ENCODE results near the gene FREM2. TPM values are rescaled to one million over a fixed set of nuclear protein-coding genes. Genes with fewer than 3 reads are reported as not detected.

FREM2 gene
- total RNA-seq, 4 donors from 2014 or later = 0.72 to 3.1 (median 1.5) TPM

GRCh38 chr13:38671980-38672379 is 14.9 kb upstream of the FREM2 start:
- Histone ChIP-seq H3K27ac (no peak overlapping the region), H3K9me3 (no peaks in the 10 kb centered on the region), H3K4me1 (no peaks in the 10 kb centered on the region), H3K27me3 (peaks cover 3% of the 10 kb centered on the region), H3K36me3 (no peaks in the 10 kb centered on the region), H3K4me3 (no peak overlapping the region)
- TF ChIP-seq EP300 (IDR thresholded peaks at IDR 0.05) (no peak), POLR2AphosphoS5 (IDR thresholded peaks at IDR 0.05) (no peak), CTCF (IDR thresholded peaks at IDR 0.05) (no peak), POLR2A (IDR thresholded peaks at IDR 0.05) (no peak)
- no peak for DNase-seq (ENCODE audit: low spot score in 2 of 2)
- 71% methylated on average over 2 of the region's 2 CpGs for WGBS

- Histone ChIP-seq H3K4me1 (no peaks in the 10 kb centered on the region), H3K4me3 (no peak overlapping the region), H3K27ac (no peak overlapping the region), H3K36me3 (no peaks in the 10 kb centered on the region), H3K9me3 (no peaks in the 10 kb centered on the region), H3K27me3 (peaks cover 3% of the 10 kb centered on the region)
- DNase-seq (ENCODE audit: low spot score in 2 of 2) = no peak
- 65% methylated on average over 4 of the region's 4 CpGs for WGBS
- TF ChIP-seq EP300 (IDR thresholded peaks at IDR 0.05) (no peak), POLR2A (IDR thresholded peaks at IDR 0.05) (no peak), POLR2AphosphoS5 (IDR thresholded peaks at IDR 0.05) (no peak), CTCF (IDR thresholded peaks at IDR 0.05) (no peak)
Measured at GRCh38 chr13:38674208-38674607, 12.7 kb upstream of the FREM2 start.

- H3K4me1 ChIP-seq = peaks cover 2% of the 10 kb centered on the region
- no peak for DNase-seq (ENCODE audit: low spot score in 2 of 2)
- TF ChIP-seq EP300 (IDR thresholded peaks at IDR 0.05) (no peak), CTCF (IDR thresholded peaks at IDR 0.05) (no peak), POLR2AphosphoS5 (IDR thresholded peaks at IDR 0.05) (no peak), POLR2A (IDR thresholded peaks at IDR 0.05) (no peak)
- no peaks in the 10 kb centered on the region for H3K36me3 ChIP-seq
- H3K4me3 ChIP-seq = no peak overlapping the region
- H3K27me3 ChIP-seq = peaks cover 8% of the 10 kb centered on the region
- WGBS = 87% methylated on average over 1 of the region's 1 CpG
- H3K9me3 ChIP-seq = no peaks in the 10 kb centered on the region
- H3K27ac ChIP-seq = no peak overlapping the region
Measured at GRCh38 chr13:38680912-38681311, 6.0 kb upstream of the FREM2 start.

DNA sequence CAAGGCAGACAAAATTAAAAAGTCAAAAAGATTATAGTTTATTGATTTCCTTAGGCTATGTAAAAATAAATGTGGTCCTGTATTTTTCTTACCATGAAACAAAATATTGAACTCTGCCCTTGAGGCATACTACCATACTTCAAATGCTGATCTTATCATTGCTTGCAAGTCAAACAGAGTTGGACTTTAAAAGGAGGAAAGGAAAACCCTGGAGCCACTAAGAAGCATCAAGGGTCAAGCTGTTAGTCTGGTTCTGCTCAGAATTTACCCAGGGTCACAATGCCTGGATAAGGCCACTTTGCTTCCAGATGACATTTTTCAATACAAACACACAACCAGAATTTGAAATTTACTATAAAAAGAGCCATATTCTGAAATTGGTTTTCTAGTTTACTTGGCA is 2.2 kb upstream of the FREM2 start:
- Histone ChIP-seq H3K27me3 (peaks cover 41% of the 10 kb centered on the region), H3K27ac (no peak overlapping the region), H3K36me3 (no peaks in the 10 kb centered on the region), H3K4me3 (no peak overlapping the region), H3K4me1 (peaks cover 21% of the 10 kb centered on the region), H3K9me3 (no peaks in the 10 kb centered on the region)
- DNase-seq (ENCODE audit: low spot score in 2 of 2) = no peak
- TF ChIP-seq POLR2AphosphoS5 (IDR thresholded peaks at IDR 0.05) (no peak), CTCF (IDR thresholded peaks at IDR 0.05) (no peak), EP300 (IDR thresholded peaks at IDR 0.05) (no peak)

- Histone ChIP-seq H3K4me1 (peaks cover 21% of the 10 kb centered on the region), H3K4me3 (no peak overlapping the region), H3K36me3 (no peaks in the 10 kb centered on the region), H3K9me3 (no peaks in the 10 kb centered on the region), H3K27me3 (peaks cover 41% of the 10 kb centered on the region), H3K27ac (no peak overlapping the region)
- no peak for TF ChIP-seq EP300 (IDR thresholded peaks at IDR 0.05)
- no peak for TF ChIP-seq POLR2A (IDR thresholded peaks at IDR 0.05)
- no peak for TF ChIP-seq POLR2AphosphoS5 (IDR thresholded peaks at IDR 0.05)
- TF ChIP-seq CTCF (IDR thresholded peaks at IDR 0.05) = no peak
- DNase-seq (ENCODE audit: low spot score in 2 of 2) = no peak
- WGBS = 60% methylated on average over 2 of the region's 2 CpGs
Measured at GRCh38 chr13:38685431-38685830, 1.4 kb upstream of the FREM2 start.

Data from suprapubic skin (tissue), 4 donors.